AG08396 (cell line): ENCODE data around the gene SLC30A4.
A peak's percentile ranks its signal among the peaks of the same experiment; 100 is the strongest.
"Not testable (repeated sequence)": the region's sequence is repeated elsewhere in the genome, so short reads cannot be mapped to it uniquely, and the experiment has no call there.

Source experiments
- DNase-seq: peaks from one replicate; pipeline ENCODE4 v3.0.0; 2012; ENCODE audit warnings: low spot score, mixed read lengths

SLC30A4 gene

DNA sequence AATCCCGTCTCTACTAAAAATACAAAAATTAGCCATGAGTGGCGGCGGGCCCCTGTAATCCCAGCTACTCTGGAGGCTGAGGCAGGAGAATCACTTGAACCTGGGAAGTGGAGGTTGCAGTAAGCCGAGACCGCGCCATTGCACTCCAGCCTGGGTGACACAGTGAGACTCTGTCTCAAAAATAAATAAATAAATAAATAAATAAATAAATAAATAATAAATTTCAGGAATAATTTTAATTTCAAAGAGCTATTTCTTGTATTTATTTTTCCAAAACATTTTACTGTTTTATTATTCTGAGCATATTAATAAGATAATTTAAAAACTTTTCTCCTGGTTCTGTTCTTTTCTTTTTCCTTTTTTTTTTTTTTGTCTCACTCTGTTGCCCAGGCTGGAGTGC lies 15.4 kb downstream of the SLC30A4 start:
- not testable (repeated sequence) for DNase-seq

DNA sequence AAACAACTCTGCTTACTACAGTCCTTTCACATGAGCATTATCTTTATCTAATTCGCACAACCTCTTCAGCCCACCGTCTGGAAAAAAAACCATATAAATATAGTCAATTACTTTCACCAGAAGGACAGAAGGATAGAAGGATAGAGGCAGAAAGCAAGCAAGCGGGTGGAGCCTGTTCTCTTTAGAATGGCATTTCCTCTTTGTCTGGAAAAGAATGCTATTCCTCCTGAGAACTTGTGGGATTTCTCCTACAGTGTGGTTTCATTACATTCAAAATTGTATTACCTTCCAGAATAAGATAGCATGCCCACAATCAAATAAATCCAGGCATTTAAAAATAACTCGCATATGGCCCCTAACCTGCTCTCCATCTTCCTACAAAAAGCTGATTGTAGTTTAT lies 23.1 kb downstream of the SLC30A4 start:
- DNase-seq: no peak

GRCh38 chr15:45498701-45499100 lies 23.9 kb downstream of the SLC30A4 start:
- DNase-seq: no peak

GRCh38 chr15:45497261-45497660 lies 25.3 kb downstream of the SLC30A4 start:
- DNase-seq: no peak

DNA sequence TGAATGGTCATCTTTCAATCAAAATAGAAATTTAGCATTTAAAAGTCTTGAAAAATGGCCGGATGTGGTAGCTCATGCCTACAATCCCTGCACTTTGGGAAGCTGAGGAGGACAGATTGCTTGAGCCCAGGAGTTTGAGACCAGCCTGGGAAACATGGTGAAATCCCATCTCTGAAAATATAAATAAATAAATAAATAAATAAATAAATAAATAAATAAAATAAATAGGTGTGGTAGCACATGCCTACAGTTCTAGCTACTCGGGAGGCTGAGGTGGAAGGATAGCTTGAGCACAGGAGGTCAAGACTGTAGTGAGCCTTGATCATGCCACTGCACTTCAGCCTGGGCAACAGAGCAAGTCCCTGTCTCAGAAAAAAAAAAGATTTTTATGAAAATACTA lies 25.9 kb downstream of the SLC30A4 start:
- DNase-seq: no peak

DNA sequence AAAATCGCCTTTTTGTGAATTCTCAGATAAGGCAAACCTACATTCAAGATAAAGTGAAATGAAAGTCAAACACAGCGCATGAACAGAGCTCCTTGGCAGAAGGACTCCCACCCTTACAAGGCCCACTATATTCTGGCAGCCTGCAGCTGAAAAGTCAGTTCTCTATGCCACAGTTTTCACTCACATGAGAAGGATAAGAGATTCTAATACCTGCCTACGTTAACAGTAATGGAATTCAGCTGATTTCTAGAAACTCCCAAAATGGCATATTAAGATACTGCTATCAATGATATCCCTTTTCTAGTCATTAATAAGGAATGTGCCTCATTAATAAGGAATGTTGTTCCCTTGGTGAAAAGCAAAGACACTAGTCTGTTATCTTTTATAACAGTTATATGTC lies 27.0 kb downstream of the SLC30A4 start:
- no peak for DNase-seq

DNA sequence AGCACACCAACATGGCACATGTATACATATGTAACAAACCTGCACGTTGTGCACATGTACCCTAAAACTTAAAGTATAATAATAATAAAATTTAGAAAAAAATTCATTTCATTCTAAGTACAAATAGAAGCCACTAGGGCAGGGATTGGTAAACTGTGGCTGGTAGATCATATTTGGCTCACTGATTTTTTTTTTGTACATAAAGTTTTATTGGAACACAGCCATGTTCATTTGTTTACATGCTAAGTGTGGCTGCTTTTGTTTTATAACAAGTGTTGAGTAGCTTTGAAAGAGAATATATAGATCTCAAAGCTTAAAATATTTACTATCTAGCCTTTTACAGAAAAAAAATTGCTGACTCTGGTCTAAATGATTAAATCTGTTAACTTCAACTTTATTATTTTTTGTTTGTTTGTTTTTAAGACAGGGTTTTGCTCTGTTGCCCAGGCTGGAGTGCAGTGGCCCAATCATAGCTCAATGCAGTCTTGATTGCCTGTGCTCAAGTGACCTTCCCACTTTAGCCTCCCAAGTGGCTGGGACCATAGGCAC lies 32.8 kb downstream of the SLC30A4 start:
- no peak for DNase-seq

- no peak for DNase-seq
These were observed 36.2 kb downstream of the SLC30A4 start for GRCh38 chr15:45486317-45486716.

DNA sequence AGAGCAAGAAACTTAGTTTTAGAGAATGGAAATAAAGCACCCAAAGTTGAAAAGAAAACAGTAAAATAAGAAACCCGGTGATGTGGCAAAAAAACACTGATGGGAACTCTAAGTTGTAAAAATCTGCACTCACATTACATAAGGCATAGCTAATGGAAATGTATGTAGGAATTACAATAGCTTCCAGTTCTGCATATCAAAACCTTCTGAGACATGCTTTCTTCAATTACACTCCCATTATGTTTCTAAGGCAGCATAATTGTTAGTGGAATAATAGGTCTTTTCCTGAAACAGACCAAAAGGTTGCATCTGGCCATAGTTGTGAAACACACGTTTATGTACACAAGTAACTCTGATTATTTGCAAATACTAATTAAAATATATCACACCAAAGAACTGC lies 41.4 kb downstream of the SLC30A4 start:
- DNase-seq: no peak

DNA sequence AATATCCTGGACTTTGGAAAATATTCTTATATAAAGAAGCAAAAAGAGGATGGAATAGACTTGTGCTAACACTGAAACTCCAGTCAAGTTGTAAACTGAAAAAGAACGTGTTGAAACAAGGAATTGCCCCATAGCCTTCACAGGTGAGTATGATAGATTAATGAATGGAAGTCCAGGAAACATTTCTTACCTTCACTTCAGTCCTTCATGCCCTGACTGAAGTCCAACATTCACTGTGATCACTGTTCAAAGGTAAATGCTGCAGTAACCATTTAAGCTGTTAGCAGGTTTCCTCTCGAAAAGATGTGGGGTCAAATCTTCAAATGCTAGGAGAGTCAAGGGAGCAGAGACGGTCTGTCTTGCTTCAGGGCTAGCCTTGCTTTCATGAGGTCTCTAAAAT lies 46.1 kb downstream of the SLC30A4 start:
- no peak for DNase-seq

DNA sequence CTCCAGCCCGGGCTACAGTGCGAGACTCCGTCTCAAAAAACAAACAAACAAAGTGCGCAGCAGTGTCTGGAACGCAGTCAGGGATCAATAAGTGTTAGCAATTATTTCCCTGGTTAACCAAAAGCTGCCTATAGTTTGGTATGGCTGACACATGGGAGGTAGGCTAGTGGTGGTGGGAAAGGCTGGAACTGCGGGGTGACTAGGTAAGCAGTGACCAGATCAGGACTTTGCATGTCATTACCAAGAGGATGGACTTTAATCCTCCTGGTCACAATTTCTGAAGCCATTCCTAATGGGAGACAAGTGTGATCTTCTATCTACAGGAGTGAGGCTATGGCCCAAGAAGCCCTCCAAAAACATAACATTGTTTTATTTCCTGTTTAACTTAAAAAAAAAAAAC lies 47.8 kb downstream of the SLC30A4 start:
- DNase-seq: no peak

DNA sequence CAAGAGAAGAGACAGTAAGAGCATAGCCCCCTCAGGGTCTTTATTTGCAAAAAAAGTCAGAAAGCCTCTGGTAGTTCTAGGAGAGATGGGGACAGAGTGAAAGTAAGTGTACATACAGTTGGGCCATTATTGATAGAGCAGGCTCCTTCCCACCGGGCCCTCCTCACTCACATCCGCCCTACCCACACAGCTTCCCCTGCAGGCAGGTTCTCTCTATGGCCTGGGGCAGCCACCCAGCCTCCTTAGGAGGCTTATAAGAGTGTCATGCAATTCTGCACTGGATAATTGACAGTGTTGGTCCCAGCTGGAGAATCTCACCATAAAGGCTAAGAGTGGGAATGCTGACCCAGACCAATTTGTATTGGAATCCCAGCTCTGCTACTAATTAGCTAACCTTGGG lies 49.5 kb downstream of the SLC30A4 start:
- DNase-seq: no peak

GRCh38 chr15:45471151-45471550 lies 51.4 kb downstream of the SLC30A4 start:
- no peak for DNase-seq

DNA sequence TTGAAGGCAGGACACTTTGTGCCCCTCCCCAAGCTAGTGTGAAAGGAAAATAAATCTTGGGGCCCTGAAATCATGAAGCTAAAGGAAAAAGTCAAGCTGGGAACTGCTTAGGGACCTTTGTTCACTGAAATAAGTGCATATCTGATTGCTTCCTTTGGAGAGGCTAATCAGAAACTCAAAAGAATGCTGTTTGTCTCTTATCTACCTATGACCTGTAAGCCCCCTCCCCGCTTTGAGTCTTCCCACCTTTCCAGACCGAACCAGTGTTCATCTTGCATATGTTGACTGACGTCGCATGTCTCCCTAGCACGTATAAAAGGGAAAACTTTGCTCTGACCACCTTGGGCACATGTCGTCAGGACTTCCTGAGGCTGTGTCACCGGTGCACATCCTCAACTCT lies 53.1 kb downstream of the SLC30A4 start:
- DNase-seq: no peak

GRCh38 chr15:45469027-45469426 lies 53.5 kb downstream of the SLC30A4 start:
- no peak for DNase-seq

DNA sequence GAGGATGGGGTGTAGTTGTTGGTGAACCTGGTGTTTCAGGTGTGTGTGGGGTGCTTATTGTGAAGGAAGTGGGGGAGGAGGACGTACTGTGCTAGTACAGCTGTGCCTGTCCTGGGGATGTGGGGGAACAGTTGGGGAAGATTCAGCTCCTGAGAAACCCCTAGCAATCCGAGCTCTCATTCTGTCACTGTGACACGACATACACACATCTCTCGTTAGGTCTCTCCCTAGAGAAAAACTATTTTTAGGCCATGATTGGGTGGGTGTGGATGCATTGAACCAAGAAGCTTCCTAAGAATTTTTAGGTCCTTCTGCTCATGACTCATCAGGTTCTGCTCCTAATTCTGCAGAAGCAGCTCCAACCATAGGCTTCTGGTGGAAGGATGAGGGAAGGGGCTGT lies 54.3 kb downstream of the SLC30A4 start:
- DNase-seq: no peak

DNA sequence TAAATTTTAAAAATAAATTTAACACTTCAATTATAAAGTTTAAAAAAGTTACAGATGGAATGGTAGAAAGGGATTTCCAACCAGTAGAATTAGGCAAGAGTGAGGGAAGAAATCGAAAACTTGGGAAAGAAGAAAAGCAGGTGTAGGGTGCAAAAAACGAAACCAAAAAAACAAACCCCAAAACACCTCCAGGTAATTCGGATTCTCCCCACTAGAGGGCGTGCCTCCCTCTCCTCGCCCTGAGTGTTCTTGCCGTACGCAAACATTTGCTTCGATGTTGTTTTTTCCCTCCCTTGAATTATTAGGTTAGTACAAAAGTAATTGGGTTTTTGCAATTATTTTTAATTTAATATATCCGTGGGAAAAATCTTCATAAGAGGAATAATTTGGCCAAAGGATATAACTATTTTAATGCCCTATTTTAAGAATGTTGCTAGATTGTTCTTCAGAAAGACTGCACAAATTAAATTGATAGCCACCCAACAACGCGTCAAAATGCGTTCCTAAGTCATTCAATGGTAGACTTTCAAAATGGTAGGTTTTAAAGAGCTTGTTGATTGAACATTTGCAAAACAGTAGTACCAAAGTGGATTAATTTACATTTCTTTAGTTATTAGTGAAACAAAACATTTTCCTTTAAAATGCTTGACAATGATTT lies 63.7 kb downstream of the SLC30A4 start:
- peak; percentile 68 for DNase-seq

DNA sequence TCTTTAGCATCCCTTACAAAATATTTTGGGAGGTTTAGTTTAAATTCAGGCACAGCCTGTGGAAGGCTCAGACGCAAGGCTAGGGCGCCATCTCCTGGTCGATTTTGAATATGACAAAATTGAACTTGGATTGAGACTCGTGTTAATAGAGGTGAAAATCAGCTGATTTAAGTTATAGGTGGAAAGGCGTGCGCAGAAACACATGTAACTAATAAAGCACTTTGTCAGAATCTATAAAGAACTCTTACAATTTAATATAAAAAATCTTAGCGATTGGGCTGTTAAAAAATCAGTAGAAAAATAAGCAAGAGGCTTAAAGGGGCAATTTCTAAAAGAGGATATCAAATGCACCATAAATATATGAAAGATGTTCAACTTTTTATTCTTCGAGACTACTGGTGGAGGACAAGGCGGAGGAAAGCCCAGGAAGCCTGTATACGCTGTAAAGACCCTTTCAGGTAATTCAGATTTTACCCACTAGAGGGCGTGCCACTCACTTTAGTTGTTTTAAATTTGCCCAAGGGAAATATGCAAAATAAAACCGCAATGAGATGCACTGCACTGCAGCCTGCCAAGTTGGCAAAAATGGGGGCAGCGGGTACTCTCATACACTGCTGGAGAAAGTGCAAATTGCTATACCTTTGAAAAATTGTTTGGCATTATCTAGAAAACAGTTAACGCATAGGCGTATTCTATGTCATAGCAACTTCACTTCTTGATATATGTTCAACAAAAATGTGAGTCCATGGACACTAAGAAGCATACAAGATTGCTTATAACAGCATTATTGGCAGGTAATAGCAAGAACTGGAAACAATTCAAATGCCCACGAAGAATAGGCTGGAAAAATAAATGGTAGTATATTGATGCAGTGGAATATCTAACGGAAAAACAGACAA lies 64.7 kb downstream of the SLC30A4 start:
- DNase-seq: peak; percentile 73

- no peak for DNase-seq
These were observed 65.3 kb downstream of the SLC30A4 start for GRCh38 chr15:45457220-45457619.

DNA sequence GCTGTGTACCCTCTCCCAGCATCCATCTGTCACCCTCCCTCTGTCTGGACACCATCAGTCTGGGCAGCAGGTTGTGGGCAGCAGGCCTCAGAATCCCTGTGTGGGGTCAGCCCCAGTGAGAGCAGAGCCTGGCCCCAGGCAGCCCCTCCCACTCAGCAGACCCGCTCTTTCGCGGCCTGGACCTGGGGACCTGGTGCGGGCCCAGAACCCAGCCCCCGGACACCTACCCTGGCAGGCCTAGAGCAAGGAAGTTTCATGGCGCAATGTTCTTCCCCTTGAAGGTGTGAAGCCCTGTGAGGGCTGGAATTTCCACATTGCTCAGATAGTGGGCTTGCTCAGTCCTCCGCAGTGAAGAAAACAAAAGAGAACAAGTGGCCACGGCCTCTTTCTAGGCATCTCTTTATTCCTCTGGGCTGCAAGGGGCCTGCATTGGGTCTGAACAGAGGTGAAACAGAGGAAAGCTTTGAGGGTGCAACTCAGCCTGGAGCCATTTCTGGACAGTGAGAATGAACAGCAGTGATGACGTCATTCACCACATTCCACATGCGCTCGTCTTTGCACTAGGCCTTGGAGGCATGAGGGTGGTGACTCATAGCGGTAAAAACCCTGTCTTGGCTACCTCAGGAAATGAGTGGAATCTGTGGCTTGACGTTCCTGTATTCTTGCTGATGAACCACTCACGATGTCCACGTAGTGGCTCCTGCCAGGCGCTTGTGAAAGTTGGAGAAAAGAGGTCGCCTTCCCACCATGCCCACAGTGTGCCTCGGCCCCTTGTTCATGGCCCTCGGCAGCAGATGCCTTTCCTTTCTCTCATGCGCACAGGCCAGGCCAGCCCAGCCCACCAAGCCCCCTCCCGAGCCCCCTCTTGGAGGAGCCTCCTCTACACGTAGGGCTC lies 66.1 kb downstream of the SLC30A4 start:
- peak; percentile 94 for DNase-seq

DNA sequence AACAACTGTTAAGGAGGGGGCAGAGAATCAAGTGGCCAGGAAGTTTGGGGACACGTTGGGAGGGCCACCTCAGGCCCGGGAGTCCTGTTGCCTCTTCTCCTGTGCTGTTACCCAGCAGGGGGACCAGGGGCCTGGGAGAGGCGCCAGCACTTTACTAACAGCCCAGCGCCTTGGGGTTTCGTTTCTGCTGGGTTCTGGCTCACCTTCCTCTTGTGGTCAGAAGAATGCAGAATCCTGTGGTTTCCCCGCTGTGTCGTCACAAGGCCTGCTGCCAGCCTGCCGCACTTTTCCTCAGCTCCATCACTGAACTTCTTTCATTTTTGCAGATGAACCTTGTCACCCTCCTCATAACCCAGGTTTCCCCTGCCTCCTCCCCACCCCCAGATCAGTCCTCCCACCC lies 67.7 kb downstream of the SLC30A4 start:
- DNase-seq: peak; percentile 90

- DNase-seq: no peak
These were observed 71.3 kb downstream of the SLC30A4 start for GRCh38 chr15:45451265-45451664.
